Brain microvascular endothelial cell (primary cell): ENCODE data around the gene TATDN3.
A peak's percentile ranks its signal among the peaks of the same experiment; 100 is the strongest.
"Not testable (repeated sequence)": the region's sequence is repeated elsewhere in the genome, so short reads cannot be mapped to it uniquely, and the experiment has no call there.

ENCODE experiments used
- DNase-seq: peaks from one replicate; pipeline ENCODE4 v3.0.0-alpha.2; 2020
- H3K27ac ChIP-seq: fragments of 250-450 bp; sonication (Bioruptor Pico); 2 replicates; pipeline ENCODE4 v1.5.1; 2020; ENCODE audit warnings: mild to moderate bottlenecking, moderate library complexity
- H3K27me3 ChIP-seq: fragments of 250-450 bp; sonication (Bioruptor Pico); replicated peaks from 2 replicates; pipeline ENCODE4 v1.5.1; 2020; ENCODE audit warnings: mild to moderate bottlenecking
- H3K36me3 ChIP-seq: fragments of 250-450 bp; sonication (Bioruptor Pico); replicated peaks from 2 replicates; pipeline ENCODE4 v1.5.1; 2020; ENCODE audit warnings: mild to moderate bottlenecking
- H3K4me3 ChIP-seq: 2 replicates; pipeline ENCODE4 v1.5.1; 2011; ENCODE audit warnings: low read depth, mild to moderate bottlenecking, control low read depth, low read length, moderate library complexity
- in situ Hi-C: cut with HindIII; loops from 2 replicates; pipeline ENCODE4 v1.10.0; 2017; ENCODE audit warnings: low sequenced_read_pairs, low pct_ligation_motif_present
- TF ChIP-seq, protein P1 (sequence below): IDR thresholded peaks from 2 replicates; pipeline ENCODE4 v1.5.1; 2011; ENCODE audit warnings: low read depth, mild to moderate bottlenecking, moderate library complexity, low read length, control low read depth, inconsistent platforms; ENCODE audit errors: missing control alignments

Gene TATDN3

GRCh38 chr1:212771341-212771740, 20.4 kb upstream of the TATDN3 start:
- in situ Hi-C loops = no loop called here

GRCh38 chr1:212773011-212773410, 18.7 kb upstream of the TATDN3 start:
- H3K27me3 ChIP-seq = no peaks in the 10 kb centered on the region
- TF ChIP-seq, protein P1, sequence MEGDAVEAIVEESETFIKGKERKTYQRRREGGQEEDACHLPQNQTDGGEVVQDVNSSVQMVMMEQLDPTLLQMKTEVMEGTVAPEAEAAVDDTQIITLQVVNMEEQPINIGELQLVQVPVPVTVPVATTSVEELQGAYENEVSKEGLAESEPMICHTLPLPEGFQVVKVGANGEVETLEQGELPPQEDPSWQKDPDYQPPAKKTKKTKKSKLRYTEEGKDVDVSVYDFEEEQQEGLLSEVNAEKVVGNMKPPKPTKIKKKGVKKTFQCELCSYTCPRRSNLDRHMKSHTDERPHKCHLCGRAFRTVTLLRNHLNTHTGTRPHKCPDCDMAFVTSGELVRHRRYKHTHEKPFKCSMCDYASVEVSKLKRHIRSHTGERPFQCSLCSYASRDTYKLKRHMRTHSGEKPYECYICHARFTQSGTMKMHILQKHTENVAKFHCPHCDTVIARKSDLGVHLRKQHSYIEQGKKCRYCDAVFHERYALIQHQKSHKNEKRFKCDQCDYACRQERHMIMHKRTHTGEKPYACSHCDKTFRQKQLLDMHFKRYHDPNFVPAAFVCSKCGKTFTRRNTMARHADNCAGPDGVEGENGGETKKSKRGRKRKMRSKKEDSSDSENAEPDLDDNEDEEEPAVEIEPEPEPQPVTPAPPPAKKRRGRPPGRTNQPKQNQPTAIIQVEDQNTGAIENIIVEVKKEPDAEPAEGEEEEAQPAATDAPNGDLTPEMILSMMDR = no peak
- H3K36me3 ChIP-seq = no peaks in the 10 kb centered on the region
- H3K4me3 ChIP-seq = no peak overlapping the region
- H3K27ac ChIP-seq = no peak overlapping the region
- in situ Hi-C loops = no loop called here
- DNase-seq = no peak

More at GRCh38 chr1:212771341-212771740, 20.4 kb upstream of the TATDN3 start:
- H3K27ac ChIP-seq = no peak overlapping the region
- no peaks in the 10 kb centered on the region for H3K36me3 ChIP-seq
- DNase-seq = no peak
- TF ChIP-seq, protein P1 = no peak
- H3K4me3 ChIP-seq = no peak overlapping the region
- H3K27me3 ChIP-seq = no peaks in the 10 kb centered on the region

DNA sequence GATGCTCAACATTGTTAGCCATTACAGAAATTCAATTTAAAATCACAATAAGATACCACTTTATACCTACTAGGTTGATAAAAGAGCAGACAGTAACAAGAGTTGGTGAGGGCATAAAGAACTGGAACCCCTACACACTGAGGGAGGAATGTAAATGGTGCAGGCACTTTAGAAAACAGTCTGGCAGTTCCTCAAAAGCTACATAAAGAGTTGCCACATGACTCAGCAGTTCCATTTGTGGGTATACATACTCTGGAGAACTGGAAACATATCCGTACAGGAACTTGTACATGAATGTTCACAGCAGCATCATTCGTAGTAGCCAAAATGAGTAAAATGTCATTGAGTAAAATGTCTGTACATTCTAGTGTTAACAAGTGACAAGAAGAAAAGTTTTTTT, 17.1 kb upstream of the TATDN3 start:
- Histone ChIP-seq H3K4me3 (no peak overlapping the region), H3K36me3 (no peaks in the 10 kb centered on the region), H3K27me3 (no peaks in the 10 kb centered on the region), H3K27ac (no peak overlapping the region)
- in situ Hi-C loops = no loop called here
- DNase-seq = peak; percentile 34
- TF ChIP-seq, protein P1 = no peak

GRCh38 chr1:212775241-212775640, 16.5 kb upstream of the TATDN3 start:
- in situ Hi-C loops = no loop called here
- TF ChIP-seq, protein P1 = no peak
- H3K36me3 ChIP-seq = no peaks in the 10 kb centered on the region
- no peak for DNase-seq
- no peaks in the 10 kb centered on the region for H3K27me3 ChIP-seq
- no peak overlapping the region for H3K4me3 ChIP-seq
- H3K27ac ChIP-seq = no peak overlapping the region

DNA sequence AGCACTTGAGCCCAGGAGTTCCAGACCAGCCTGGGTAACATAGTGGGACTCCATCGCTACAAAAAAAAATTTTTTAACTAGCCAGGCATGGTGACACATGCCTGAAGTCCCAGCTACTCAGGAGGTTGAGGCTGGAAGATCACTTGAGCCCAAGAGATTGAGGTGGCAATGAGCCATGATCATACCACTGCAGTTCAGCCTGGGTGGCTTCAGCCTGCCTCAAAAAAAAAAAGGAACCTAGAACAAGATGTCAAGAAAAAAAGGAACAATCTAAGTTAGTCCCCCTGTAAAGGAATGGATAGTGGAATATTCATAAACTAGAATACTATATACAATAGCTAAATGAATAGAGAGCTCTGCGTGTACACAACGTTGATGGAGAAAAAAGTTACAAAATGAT, 14.5 kb upstream of the TATDN3 start:
- Histone ChIP-seq H3K27ac (no peak overlapping the region), H3K36me3 (peaks cover 3% of the 10 kb centered on the region), H3K27me3 (no peaks in the 10 kb centered on the region), H3K4me3 (no peak overlapping the region)
- TF ChIP-seq, protein P1 = no peak
- DNase-seq = no peak
- in situ Hi-C loops = no loop called here

DNA sequence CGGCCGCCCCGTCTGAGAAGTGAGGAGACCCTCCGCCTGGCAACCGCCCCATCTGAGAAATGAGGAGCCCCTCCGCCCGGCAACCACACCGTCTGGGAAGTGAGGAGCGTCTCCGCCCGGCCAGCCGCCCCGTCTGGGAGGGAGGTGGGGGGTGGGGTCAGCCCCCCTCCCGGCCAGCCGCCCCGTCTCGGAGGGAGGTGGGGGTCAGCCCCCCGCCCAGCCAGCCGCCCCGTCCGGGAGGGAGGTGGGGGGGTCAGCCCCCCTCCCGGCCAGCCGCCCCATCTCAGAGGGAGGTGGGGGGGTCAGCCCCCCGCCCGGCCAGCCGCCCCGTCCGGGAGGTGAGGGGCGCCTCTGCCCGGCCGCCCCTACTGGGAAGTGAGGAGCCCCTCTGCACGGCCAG, 12.6 kb upstream of the TATDN3 start:
- H3K27ac ChIP-seq, H3K27me3 ChIP-seq, H3K4me3 ChIP-seq, H3K36me3 ChIP-seq, DNase-seq, in situ Hi-C loops: not testable (repeated sequence)
